BLaER1 treated with 17β-estradiol and CSF1 and Interleukin-3, amounts not matched to agents 10 nM and 100 nM (cell line): Measurements from ENCODE around the gene NEK6.
A peak's percentile ranks its signal among the peaks of the same experiment; 100 is the strongest.

Experiments used
- H3K27ac ChIP-seq, 11 experiments: shearing (Covaris generic); formaldehyde crosslinking; 2 replicates each; pipeline ENCODE4 v1.8.1; 2022
- H3K27me3 ChIP-seq, 11 experiments: shearing (Covaris generic); formaldehyde crosslinking; 2 replicates each; pipeline ENCODE4 v1.8.1; 2022
- H3K36me3 ChIP-seq, 11 experiments: shearing (Covaris generic); formaldehyde crosslinking; 2 replicates each; pipeline ENCODE4 v1.8.1; 2022
- H3K4me1 ChIP-seq, 10 experiments: shearing (Covaris generic); formaldehyde crosslinking; 2 replicates each; pipeline ENCODE4 v1.8.1; 2022
- H3K4me2 ChIP-seq, 11 experiments: shearing (Covaris generic); formaldehyde crosslinking; 2 replicates each; pipeline ENCODE4 v1.8.1; 2022
- H3K4me3 ChIP-seq, 10 experiments: shearing (Covaris generic); formaldehyde crosslinking; 2 replicates each; pipeline ENCODE4 v1.8.1; 2022
- H3K9ac ChIP-seq, 11 experiments: shearing (Covaris generic); formaldehyde crosslinking; 2 replicates each; pipeline ENCODE4 v1.8.1; 2022
- H3K9me3 ChIP-seq, 11 experiments: shearing (Covaris generic); formaldehyde crosslinking; replicated peaks in 1 of 11; 2 replicates each; pipeline ENCODE4 v1.8.1; 2022
- H4K20me1 ChIP-seq, 11 experiments: shearing (Covaris generic); formaldehyde crosslinking; 2 replicates each; pipeline ENCODE4 v1.8.1; 2022
- Cebpa-rat ChIP-seq, 11 experiments: shearing (Covaris generic); IDR thresholded peaks; 2 replicates each; pipeline ENCODE4 v1.8.1; 2022

The NEK6 gene

GRCh38 chr9:124322618-124323432, 65.1 kb downstream of the NEK6 start:
- peak overlapping the region in 2 of 11 experiments; percentile 15 to 19; a peak in 2 of 22 replicates for H3K9ac ChIP-seq
- H4K20me1 ChIP-seq: peaks cover 13 to 60% (median 39%) of the 10 kb centered on the region in 11 experiments; a peak in 16 of 22 replicates
- H3K4me3 ChIP-seq: no peak overlapping the region
- TF ChIP-seq Cebpa-rat (IDR thresholded peaks at IDR 0.05): 0 out of 22 replicates have a peak, but pooled peaks of 1 of the 11 experiments have one; percentile 13
- H3K4me1 ChIP-seq: peaks cover 19 to 58% (median 28%) of the 10 kb centered on the region in 10 experiments
- no peaks in the 10 kb centered on the region for H3K27me3 ChIP-seq
- H3K27ac ChIP-seq: peak overlapping the region in 5 of 11 experiments; percentile 3 to 32 (median 15); a peak in 5 of 22 replicates
- no peaks in the 10 kb centered on the region for H3K9me3 ChIP-seq
- H3K4me2 ChIP-seq: peak overlapping the region in 2 of 11 experiments; percentile 9 to 11; a peak in 2 of 22 replicates
- peaks cover 34 to 72% (median 49%) of the 10 kb centered on the region in 11 experiments for H3K36me3 ChIP-seq

DNA sequence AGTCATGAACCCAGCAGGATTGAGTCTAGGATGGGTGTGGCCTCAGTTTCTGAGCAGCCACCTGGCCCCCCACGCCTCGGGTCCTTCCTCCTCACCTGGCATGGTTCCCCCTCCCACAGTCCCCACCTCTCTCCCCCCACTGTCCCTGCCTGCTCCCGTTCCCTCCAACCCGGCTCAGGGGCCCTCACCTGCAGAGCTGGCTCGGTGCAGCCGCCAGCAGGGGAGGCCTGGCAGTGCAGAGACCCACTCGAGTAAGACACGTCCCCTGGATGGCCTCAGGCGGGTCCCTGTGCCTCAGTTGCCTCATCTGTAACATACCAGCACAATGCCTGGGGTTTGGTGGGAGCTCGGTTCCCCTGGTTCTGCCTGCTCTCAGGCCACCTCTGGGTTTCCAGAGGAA, 66.2 kb downstream of the NEK6 start:
- Histone ChIP-seq H4K20me1 (peaks cover 13 to 60% (median 39%) of the 10 kb centered on the region in 11 experiments; a peak in 17 of 22 replicates), H3K36me3 (peaks cover 37 to 72% (median 57%) of the 10 kb centered on the region in 11 experiments), H3K4me3 (no peak overlapping the region), H3K9ac (no peak overlapping the region; a peak in 1 of 22 replicates), H3K27me3 (no peaks in the 10 kb centered on the region), H3K4me1 (peaks cover 19 to 58% (median 28%) of the 10 kb centered on the region in 10 experiments), H3K27ac (peak overlapping the region in 2 of 11 experiments; percentile 15 to 32; a peak in 2 of 22 replicates), H3K4me2 (peak overlapping the region in 2 of 11 experiments; percentile 45 to 61; a peak in 1 of 22 replicates), H3K9me3 (no peaks in the 10 kb centered on the region)
- no peak for TF ChIP-seq Cebpa-rat (IDR thresholded peaks at IDR 0.05)

GRCh38 chr9:124325816-124326215, 68.1 kb downstream of the NEK6 start:
- no peaks in the 10 kb centered on the region for H3K9me3 ChIP-seq
- no peak overlapping the region for H3K4me3 ChIP-seq
- peaks cover 19 to 49% (median 28%) of the 10 kb centered on the region in 10 experiments for H3K4me1 ChIP-seq
- peak overlapping the region in 2 of 11 experiments; percentile 5 to 29; a peak in 1 of 22 replicates for H3K9ac ChIP-seq
- no peaks in the 10 kb centered on the region for H3K27me3 ChIP-seq
- H3K4me2 ChIP-seq: peak overlapping the region in 10 of 11 experiments; percentile 37 to 79 (median 61); a peak in 17 of 22 replicates
- peaks cover 46 to 87% (median 71%) of the 10 kb centered on the region in 11 experiments for H3K36me3 ChIP-seq
- H4K20me1 ChIP-seq: peaks cover 9 to 66% (median 47%) of the 10 kb centered on the region in 11 experiments; a peak in 17 of 22 replicates
- no peak overlapping the region for H3K27ac ChIP-seq
- TF ChIP-seq Cebpa-rat (IDR thresholded peaks at IDR 0.05): no peak

GRCh38 chr9:124326378-124326777, 68.6 kb downstream of the NEK6 start:
- H3K9me3 ChIP-seq: no peaks in the 10 kb centered on the region
- H3K9ac ChIP-seq: 0 out of 22 replicates have a peak overlapping the region, but pooled peaks of 2 of the 11 experiments have one; percentile 18 to 30
- H4K20me1 ChIP-seq: peaks cover 9 to 66% (median 44%) of the 10 kb centered on the region in 11 experiments; a peak in 17 of 22 replicates
- H3K4me3 ChIP-seq: no peak overlapping the region
- no peak for TF ChIP-seq Cebpa-rat (IDR thresholded peaks at IDR 0.05)
- H3K27ac ChIP-seq: peak overlapping the region in 2 of 11 experiments; percentile 12 to 23; a peak in 2 of 22 replicates
- peaks cover 40 to 87% (median 68%) of the 10 kb centered on the region in 11 experiments for H3K36me3 ChIP-seq
- no peaks in the 10 kb centered on the region for H3K27me3 ChIP-seq
- H3K4me2 ChIP-seq: peak overlapping the region in 9 of 11 experiments; percentile 24 to 79 (median 64); a peak in 16 of 22 replicates
- peaks cover 19 to 49% (median 28%) of the 10 kb centered on the region in 10 experiments for H3K4me1 ChIP-seq

- no peaks in the 10 kb centered on the region for H3K9me3 ChIP-seq
- no peak overlapping the region for H3K9ac ChIP-seq
- TF ChIP-seq Cebpa-rat (IDR thresholded peaks at IDR 0.05): no peak
- no peak overlapping the region for H3K27ac ChIP-seq
- peaks cover 19 to 38% (median 26%) of the 10 kb centered on the region in 10 experiments for H3K4me1 ChIP-seq
- H3K4me3 ChIP-seq: no peak overlapping the region
- H4K20me1 ChIP-seq: peaks cover 9 to 68% (median 43%) of the 10 kb centered on the region in 11 experiments; a peak in 17 of 22 replicates
- H3K4me2 ChIP-seq: no peak overlapping the region
- H3K27me3 ChIP-seq: no peaks in the 10 kb centered on the region
- peaks cover 34 to 87% (median 67%) of the 10 kb centered on the region in 11 experiments for H3K36me3 ChIP-seq
Observed at GRCh38 chr9:124327491-124327890, 69.7 kb downstream of the NEK6 start.

DNA sequence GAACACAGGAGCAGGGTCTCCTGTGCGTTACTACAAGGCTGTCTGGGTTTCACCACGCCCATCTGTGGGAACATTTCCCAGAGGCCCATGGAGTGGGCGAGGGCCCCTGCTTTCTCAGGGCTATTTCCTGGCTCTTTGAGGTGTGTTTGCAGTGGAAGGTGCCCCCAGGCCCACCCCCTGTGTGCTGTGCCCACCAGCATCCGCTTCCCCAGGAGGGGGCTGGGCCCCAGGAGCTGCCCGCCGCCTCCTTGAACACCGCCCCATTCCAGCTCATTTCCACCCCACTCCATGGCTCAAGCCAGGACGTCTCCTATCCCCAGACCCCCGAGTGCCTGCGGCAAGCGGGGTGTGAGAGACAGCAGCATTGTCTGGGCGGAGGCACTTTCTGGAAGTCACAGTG, 70.5 kb downstream of the NEK6 start:
- Histone ChIP-seq H3K4me1 (peaks cover 19 to 32% (median 24%) of the 10 kb centered on the region in 10 experiments), H3K4me3 (no peak overlapping the region), H3K4me2 (no peak overlapping the region), H3K36me3 (peaks cover 35 to 87% (median 64%) of the 10 kb centered on the region in 11 experiments), H3K27me3 (no peaks in the 10 kb centered on the region), H4K20me1 (peaks cover 9 to 68% (median 38%) of the 10 kb centered on the region in 11 experiments; a peak in 17 of 22 replicates), H3K27ac (no peak overlapping the region), H3K9me3 (no peaks in the 10 kb centered on the region), H3K9ac (0 out of 22 replicates have a peak overlapping the region, but pooled peaks of 1 of the 11 experiments have one; percentile 10)
- no peak for TF ChIP-seq Cebpa-rat (IDR thresholded peaks at IDR 0.05)

- TF ChIP-seq Cebpa-rat (IDR thresholded peaks at IDR 0.05): no peak
- H3K9ac ChIP-seq: no peak overlapping the region
- H3K9me3 ChIP-seq: no peaks in the 10 kb centered on the region
- no peak overlapping the region for H3K4me2 ChIP-seq
- H3K27ac ChIP-seq: no peak overlapping the region
- no peak overlapping the region for H3K4me3 ChIP-seq
- peaks cover 38 to 87% (median 73%) of the 10 kb centered on the region in 11 experiments for H3K36me3 ChIP-seq
- no peaks in the 10 kb centered on the region for H3K27me3 ChIP-seq
- H3K4me1 ChIP-seq: peaks cover 10 to 30% (median 24%) of the 10 kb centered on the region in 10 experiments
- peaks cover 9 to 58% (median 41%) of the 10 kb centered on the region in 11 experiments; a peak in 17 of 22 replicates for H4K20me1 ChIP-seq
Observed at GRCh38 chr9:124329206-124329792, 71.5 kb downstream of the NEK6 start.

DNA sequence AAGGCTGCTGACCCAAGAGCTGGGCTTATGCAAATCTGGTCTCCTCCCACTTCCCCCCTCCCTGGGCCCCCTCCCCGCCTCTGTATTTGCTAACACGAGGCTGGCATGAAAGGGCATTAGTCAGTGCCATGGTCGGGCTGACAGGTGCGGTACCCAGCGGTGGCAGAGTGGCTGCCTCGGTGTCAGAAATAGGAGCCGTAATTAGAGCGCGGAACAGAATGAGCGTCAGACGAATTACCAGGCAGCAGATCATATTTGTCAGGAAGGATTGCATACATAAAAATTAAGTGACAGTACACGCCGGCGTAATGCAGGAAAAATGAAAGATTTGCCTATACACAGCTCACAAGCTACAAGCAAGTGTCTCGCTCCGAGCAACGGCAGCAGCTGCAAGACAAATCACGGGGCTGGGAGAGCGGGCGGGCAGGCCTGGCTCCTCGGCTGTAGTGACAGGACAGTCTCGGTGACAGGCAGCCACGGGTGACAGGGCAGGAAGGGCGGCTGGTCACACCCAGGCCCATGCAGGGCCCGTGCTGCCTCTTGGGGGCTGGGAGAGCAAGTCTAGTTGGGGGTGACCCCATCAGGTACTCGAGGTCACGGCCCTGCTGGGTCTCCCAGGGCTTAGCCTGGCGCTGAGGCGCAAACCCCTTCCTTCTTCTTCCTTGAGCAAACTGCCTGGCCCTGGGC, 72.4 kb downstream of the NEK6 start:
- H3K4me1 ChIP-seq: peaks cover 2 to 28% (median 18%) of the 10 kb centered on the region in 10 experiments; a peak in 19 of 20 replicates
- H3K9me3 ChIP-seq: no peaks in the 10 kb centered on the region
- peaks cover 40 to 92% (median 81%) of the 10 kb centered on the region in 11 experiments for H3K36me3 ChIP-seq
- no peak overlapping the region for H3K4me3 ChIP-seq
- H3K4me2 ChIP-seq: no peak overlapping the region
- H3K27me3 ChIP-seq: no peaks in the 10 kb centered on the region
- TF ChIP-seq Cebpa-rat (IDR thresholded peaks at IDR 0.05): no peak
- H3K27ac ChIP-seq: no peak overlapping the region
- H3K9ac ChIP-seq: no peak overlapping the region
- H4K20me1 ChIP-seq: peaks cover 7 to 58% (median 36%) of the 10 kb centered on the region in 11 experiments; a peak in 17 of 22 replicates
